Activated T-cell treated with anti-CD3 and anti-CD28 coated beads for 4 hours (primary cell): ENCODE results near the gene NELL2.
"Not testable (repeated sequence)": the region's sequence is repeated elsewhere in the genome, so short reads cannot be mapped to it uniquely, and the experiment has no call there.

Source experiments
- DNase-seq: peaks from one replicate; pipeline ENCODE4 v3.0.0-alpha.2; 2020

NELL2 gene

GRCh38 chr12:44775901-44776300 is 100.2 kb downstream of the NELL2 start:
- DNase-seq: no peak

- DNase-seq: peak; percentile 56
Measured at GRCh38 chr12:44774815-44775411, 101.2 kb downstream of the NELL2 start.

GRCh38 chr12:44771485-44772021 is 104.6 kb downstream of the NELL2 start:
- DNase-seq: no peak

- no peak for DNase-seq
Measured at GRCh38 chr12:44765796-44766195, 110.3 kb downstream of the NELL2 start.

GRCh38 chr12:44763021-44763420 is 113.1 kb downstream of the NELL2 start:
- DNase-seq: no peak

GRCh38 chr12:44759289-44759688 is 116.8 kb downstream of the NELL2 start:
- DNase-seq: no peak

- DNase-seq: no peak
Measured at GRCh38 chr12:44750468-44750867, 125.6 kb downstream of the NELL2 start.

GRCh38 chr12:44749566-44749965 is 126.5 kb downstream of the NELL2 start:
- DNase-seq: no peak

- DNase-seq: no peak
Measured at GRCh38 chr12:44748950-44749468, 127.1 kb downstream of the NELL2 start.

- DNase-seq: not testable (repeated sequence)
Measured at GRCh38 chr12:44741292-44741980, 134.7 kb downstream of the NELL2 start.

- no peak for DNase-seq
Measured at GRCh38 chr12:44738051-44738450, 138.1 kb downstream of the NELL2 start.

GRCh38 chr12:44728566-44728965 is 147.5 kb downstream of the NELL2 start:
- no peak for DNase-seq

GRCh38 chr12:44720265-44720664 is 155.8 kb downstream of the NELL2 start:
- DNase-seq: no peak

GRCh38 chr12:44717612-44718011 is 158.5 kb downstream of the NELL2 start:
- no peak for DNase-seq

GRCh38 chr12:44716711-44717110 is 159.4 kb downstream of the NELL2 start:
- DNase-seq: no peak

GRCh38 chr12:44711736-44712135 is 164.4 kb downstream of the NELL2 start:
- no peak for DNase-seq

GRCh38 chr12:44709166-44709565 is 166.9 kb downstream of the NELL2 start:
- DNase-seq: no peak

GRCh38 chr12:44708218-44708617 is 167.9 kb downstream of the NELL2 start:
- DNase-seq: no peak

- DNase-seq: no peak
Measured at GRCh38 chr12:44703182-44703910, 172.8 kb downstream of the NELL2 start.

- no peak for DNase-seq
Measured at GRCh38 chr12:44697511-44697910, 178.6 kb downstream of the NELL2 start.

GRCh38 chr12:44696542-44696941 is 179.6 kb downstream of the NELL2 start:
- DNase-seq: no peak

- DNase-seq: no peak
Measured at GRCh38 chr12:44694017-44694416, 182.1 kb downstream of the NELL2 start.

- DNase-seq: no peak
Measured at GRCh38 chr12:44689587-44689986, 186.5 kb downstream of the NELL2 start.
